ENCODE data around the gene TNK1. TPM values are rescaled to one million over a fixed set of nuclear protein-coding genes. Genes with fewer than 3 reads are reported as not detected.
"Not testable (repeated sequence)": the region's sequence is repeated elsewhere in the genome, so short reads cannot be mapped to it uniquely, and the experiment has no call there.

The TNK1 gene
- total RNA-seq, 1 experiment from 2014 or later: 10.1 TPM

DNA sequence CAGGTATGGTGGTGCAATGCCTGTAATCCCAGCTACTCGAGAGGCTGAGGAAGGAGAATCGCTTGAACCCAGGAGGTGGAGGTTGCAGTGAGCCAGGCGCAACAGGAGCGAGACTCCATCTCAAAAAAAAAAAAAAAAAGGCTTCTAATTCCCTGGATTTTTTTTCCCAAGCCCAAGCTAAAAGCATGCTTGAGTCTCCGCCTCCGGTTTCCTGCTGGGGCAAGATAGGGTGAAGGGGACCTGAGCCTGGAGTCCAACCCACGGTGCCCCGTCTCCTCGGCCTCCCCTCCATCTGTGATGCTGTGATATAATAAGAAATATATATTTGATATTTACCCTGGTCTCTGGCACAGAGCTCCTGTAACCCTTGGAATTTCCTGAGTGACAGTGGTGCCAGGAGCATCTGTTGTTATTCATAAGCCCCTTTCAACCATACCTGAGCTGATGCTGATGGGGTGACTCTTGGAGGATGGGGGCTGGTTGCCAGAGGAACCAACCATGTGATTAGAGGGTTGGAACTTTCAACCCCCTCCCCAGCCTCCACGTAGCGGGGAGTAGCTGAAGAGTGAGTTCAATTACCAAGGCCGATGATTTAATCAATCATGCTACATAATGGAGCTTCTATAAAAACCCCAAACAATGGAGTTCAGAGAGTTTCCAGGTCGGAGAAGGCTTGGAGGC, 12.8 kb upstream of the TNK1 start:
- Mint-ChIP-seq H3K27me3 (ENCODE audit: low read depth) (peaks cover 6% of the 10 kb centered on the region; the same call in 1 of the 2 replicates), H3K9me3 (no peaks in the 10 kb centered on the region), H3K27ac (no peak overlapping the region), H3K36me3 (ENCODE audit: insufficient read depth in 1 of 3, low read depth in 3 of 3) (no peaks in the 10 kb centered on the region), H3K4me1 (peaks cover 5 to 24% of the 10 kb centered on the region in 2 experiments), H3K4me3 (peak overlapping the region in 1 of 2 experiments; percentile 61; a peak in 3 of 5 replicates)
- no peak overlapping the region for H3T11ph ChIP-seq (ENCODE audit: low read length)
- no peaks in the 10 kb centered on the region for H3K27me3 ChIP-seq (ENCODE audit: insufficient read depth, low read length)
- H3K79me1 ChIP-seq (ENCODE audit: insufficient read depth, low read depth, low read length, poor library complexity, severe bottlenecking): no peaks in the 10 kb centered on the region
- no peak overlapping the region for H2AFZ ChIP-seq (ENCODE audit: low read length)
- H3K9me3 ChIP-seq (ENCODE audit: control insufficient read depth, low read depth, low read length): no peaks in the 10 kb centered on the region
- no peak for DNase-seq
- H3K56ac ChIP-seq (ENCODE audit: insufficient read length, low read depth, low read length): no peak overlapping the region
- no peak overlapping the region for H3K4ac ChIP-seq (ENCODE audit: low read depth, low read length)
- H4K8ac ChIP-seq (replicated peaks; ENCODE audit: insufficient read length, low read depth, low read length): no peak overlapping the region
- H3K27ac ChIP-seq (ENCODE audit: insufficient read length, low read depth, low read length): no peak overlapping the region
- peaks cover 5% of the 10 kb centered on the region; the same call in 1 of the 2 replicates for H3K4me1 ChIP-seq (ENCODE audit: insufficient read depth, low read length)
- H3K4me2 ChIP-seq (ENCODE audit: insufficient read depth, insufficient read length, low read length): peak overlapping the region; percentile 24
- no peak overlapping the region for H2BK12ac ChIP-seq (ENCODE audit: insufficient read length, low read depth, low read length)
- no peak overlapping the region for H2BK120ac ChIP-seq (ENCODE audit: low read depth, low read length, poor library complexity, severe bottlenecking)
- no peak overlapping the region for H3K18ac ChIP-seq (ENCODE audit: insufficient read length, low read depth, low read length)
- H4K5ac ChIP-seq (ENCODE audit: insufficient read length, low read depth, low read length): no peak overlapping the region
- no peaks in the 10 kb centered on the region for H3K23me2 ChIP-seq (ENCODE audit: insufficient read length, low read depth, low read length, poor library complexity, severe bottlenecking)
- no peak overlapping the region for H2BK15ac ChIP-seq (ENCODE audit: low read depth, low read length)
- H3K14ac ChIP-seq (ENCODE audit: insufficient read depth, low read length): no peak overlapping the region
- TF ChIP-seq, protein P1, sequence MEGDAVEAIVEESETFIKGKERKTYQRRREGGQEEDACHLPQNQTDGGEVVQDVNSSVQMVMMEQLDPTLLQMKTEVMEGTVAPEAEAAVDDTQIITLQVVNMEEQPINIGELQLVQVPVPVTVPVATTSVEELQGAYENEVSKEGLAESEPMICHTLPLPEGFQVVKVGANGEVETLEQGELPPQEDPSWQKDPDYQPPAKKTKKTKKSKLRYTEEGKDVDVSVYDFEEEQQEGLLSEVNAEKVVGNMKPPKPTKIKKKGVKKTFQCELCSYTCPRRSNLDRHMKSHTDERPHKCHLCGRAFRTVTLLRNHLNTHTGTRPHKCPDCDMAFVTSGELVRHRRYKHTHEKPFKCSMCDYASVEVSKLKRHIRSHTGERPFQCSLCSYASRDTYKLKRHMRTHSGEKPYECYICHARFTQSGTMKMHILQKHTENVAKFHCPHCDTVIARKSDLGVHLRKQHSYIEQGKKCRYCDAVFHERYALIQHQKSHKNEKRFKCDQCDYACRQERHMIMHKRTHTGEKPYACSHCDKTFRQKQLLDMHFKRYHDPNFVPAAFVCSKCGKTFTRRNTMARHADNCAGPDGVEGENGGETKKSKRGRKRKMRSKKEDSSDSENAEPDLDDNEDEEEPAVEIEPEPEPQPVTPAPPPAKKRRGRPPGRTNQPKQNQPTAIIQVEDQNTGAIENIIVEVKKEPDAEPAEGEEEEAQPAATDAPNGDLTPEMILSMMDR (conservative IDR thresholded peaks at IDR 0.05): no peak
- H2BK20ac ChIP-seq (ENCODE audit: low read depth, low read length, poor library complexity, severe bottlenecking): no peak overlapping the region
- H3K23ac ChIP-seq (ENCODE audit: insufficient read length, low read depth, low read length): no peak overlapping the region
- no peak overlapping the region for H3K9ac ChIP-seq (ENCODE audit: extremely low read depth, insufficient read length, low read length)
- no CpG with 5 or more reads among the region's 13 CpGs for WGBS (ENCODE audit: extremely low coverage, insufficient read length, low lambda C conversion rate)
- H3K79me2 ChIP-seq (ENCODE audit: insufficient read depth, low read length): no peaks in the 10 kb centered on the region
- no peak overlapping the region for H4K91ac ChIP-seq (ENCODE audit: insufficient read length, low read depth, low read length)
- no peak overlapping the region for H2AK5ac ChIP-seq (ENCODE audit: insufficient read length, low read length)
- H4K20me1 ChIP-seq (ENCODE audit: control insufficient read depth, insufficient read depth, insufficient read length): no peaks in the 10 kb centered on the region
- H2BK5ac ChIP-seq (ENCODE audit: insufficient read length, low read length): no peak overlapping the region

- not testable (repeated sequence) for H2BK15ac ChIP-seq (ENCODE audit: low read depth, low read length); H3K27ac ChIP-seq (ENCODE audit: insufficient read length, low read depth, low read length); H2AK5ac ChIP-seq (ENCODE audit: insufficient read length, low read length); H3K27me3 Mint-ChIP-seq (ENCODE audit: low read depth); H4K91ac ChIP-seq (ENCODE audit: insufficient read length, low read depth, low read length); H3K79me1 ChIP-seq (ENCODE audit: insufficient read depth, low read depth, low read length, poor library complexity, severe bottlenecking); H4K8ac ChIP-seq (replicated peaks; ENCODE audit: insufficient read length, low read depth, low read length); H2BK20ac ChIP-seq (ENCODE audit: low read depth, low read length, poor library complexity, severe bottlenecking); H3T11ph ChIP-seq (ENCODE audit: low read length); H3K14ac ChIP-seq (ENCODE audit: insufficient read depth, low read length); H3K9me3 Mint-ChIP-seq; H2AFZ ChIP-seq (ENCODE audit: low read length); H3K9ac ChIP-seq (ENCODE audit: extremely low read depth, insufficient read length, low read length); H3K4ac ChIP-seq (ENCODE audit: low read depth, low read length); H3K18ac ChIP-seq (ENCODE audit: insufficient read length, low read depth, low read length); H4K20me1 ChIP-seq (ENCODE audit: control insufficient read depth, insufficient read depth, insufficient read length); H3K9me3 ChIP-seq (ENCODE audit: control insufficient read depth, low read depth, low read length); H3K79me2 ChIP-seq (ENCODE audit: insufficient read depth, low read length); H3K27me3 ChIP-seq (ENCODE audit: insufficient read depth, low read length); H2BK5ac ChIP-seq (ENCODE audit: insufficient read length, low read length); DNase-seq; H4K5ac ChIP-seq (ENCODE audit: insufficient read length, low read depth, low read length); H2BK12ac ChIP-seq (ENCODE audit: insufficient read length, low read depth, low read length); H3K23ac ChIP-seq (ENCODE audit: insufficient read length, low read depth, low read length); H3K56ac ChIP-seq (ENCODE audit: insufficient read length, low read depth, low read length); H3K4me1 ChIP-seq (ENCODE audit: insufficient read depth, low read length); H3K27ac Mint-ChIP-seq; H2BK120ac ChIP-seq (ENCODE audit: low read depth, low read length, poor library complexity, severe bottlenecking); H3K23me2 ChIP-seq (ENCODE audit: insufficient read length, low read depth, low read length, poor library complexity, severe bottlenecking); H3K36me3 Mint-ChIP-seq (ENCODE audit: insufficient read depth in 1 of 3, low read depth in 3 of 3)
- H3K4me1 Mint-ChIP-seq: peaks cover 5 to 24% of the 10 kb centered on the region in 2 experiments
- WGBS (ENCODE audit: extremely low coverage, insufficient read length, low lambda C conversion rate): no CpG with 5 or more reads among the region's 5 CpGs
- peak overlapping the region in 1 of 2 experiments; percentile 61; a peak in 1 of 5 replicates for H3K4me3 Mint-ChIP-seq
- H3K4me2 ChIP-seq (ENCODE audit: insufficient read depth, insufficient read length, low read length): peak overlapping the region; percentile 24
Observed at GRCh38 chr17:7368599-7368994, 12.3 kb upstream of the TNK1 start.

Measured in H9 (cell line).